ENCODE data around the gene EDN1. TPM values are rescaled to one million over a fixed set of nuclear protein-coding genes. Genes with fewer than 3 reads are reported as not detected.

EDN1 gene
- total RNA-seq, 4 donors from 2014 or later = 3.6 to 38.4 (median 20.1) TPM

DNA sequence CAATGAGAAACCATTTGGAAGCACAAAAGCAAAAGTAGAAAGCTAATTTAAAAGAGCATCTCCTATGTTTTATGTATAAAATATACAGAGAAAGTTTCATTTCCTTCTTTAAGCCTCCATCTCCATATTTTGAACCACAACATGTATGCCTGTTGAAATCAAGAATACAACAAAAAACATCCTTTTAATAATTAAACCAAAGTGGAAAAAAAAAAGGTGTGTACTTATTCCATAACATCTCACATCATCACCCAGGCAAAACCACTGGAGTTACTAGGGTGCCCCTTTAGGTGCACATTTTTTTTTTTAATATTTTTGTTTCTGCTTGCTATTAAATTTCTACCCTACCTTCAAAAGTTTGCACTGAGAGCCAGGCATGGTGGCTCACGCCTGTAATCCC lies 43.0 kb downstream of the EDN1 start:
- TF ChIP-seq, protein P1, sequence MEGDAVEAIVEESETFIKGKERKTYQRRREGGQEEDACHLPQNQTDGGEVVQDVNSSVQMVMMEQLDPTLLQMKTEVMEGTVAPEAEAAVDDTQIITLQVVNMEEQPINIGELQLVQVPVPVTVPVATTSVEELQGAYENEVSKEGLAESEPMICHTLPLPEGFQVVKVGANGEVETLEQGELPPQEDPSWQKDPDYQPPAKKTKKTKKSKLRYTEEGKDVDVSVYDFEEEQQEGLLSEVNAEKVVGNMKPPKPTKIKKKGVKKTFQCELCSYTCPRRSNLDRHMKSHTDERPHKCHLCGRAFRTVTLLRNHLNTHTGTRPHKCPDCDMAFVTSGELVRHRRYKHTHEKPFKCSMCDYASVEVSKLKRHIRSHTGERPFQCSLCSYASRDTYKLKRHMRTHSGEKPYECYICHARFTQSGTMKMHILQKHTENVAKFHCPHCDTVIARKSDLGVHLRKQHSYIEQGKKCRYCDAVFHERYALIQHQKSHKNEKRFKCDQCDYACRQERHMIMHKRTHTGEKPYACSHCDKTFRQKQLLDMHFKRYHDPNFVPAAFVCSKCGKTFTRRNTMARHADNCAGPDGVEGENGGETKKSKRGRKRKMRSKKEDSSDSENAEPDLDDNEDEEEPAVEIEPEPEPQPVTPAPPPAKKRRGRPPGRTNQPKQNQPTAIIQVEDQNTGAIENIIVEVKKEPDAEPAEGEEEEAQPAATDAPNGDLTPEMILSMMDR (IDR thresholded peaks at IDR 0.05) = no peak
- no peak for DNase-seq (ENCODE audit: low spot score)
- no peak for ATAC-seq (ENCODE audit: low FRiP score)

DNA sequence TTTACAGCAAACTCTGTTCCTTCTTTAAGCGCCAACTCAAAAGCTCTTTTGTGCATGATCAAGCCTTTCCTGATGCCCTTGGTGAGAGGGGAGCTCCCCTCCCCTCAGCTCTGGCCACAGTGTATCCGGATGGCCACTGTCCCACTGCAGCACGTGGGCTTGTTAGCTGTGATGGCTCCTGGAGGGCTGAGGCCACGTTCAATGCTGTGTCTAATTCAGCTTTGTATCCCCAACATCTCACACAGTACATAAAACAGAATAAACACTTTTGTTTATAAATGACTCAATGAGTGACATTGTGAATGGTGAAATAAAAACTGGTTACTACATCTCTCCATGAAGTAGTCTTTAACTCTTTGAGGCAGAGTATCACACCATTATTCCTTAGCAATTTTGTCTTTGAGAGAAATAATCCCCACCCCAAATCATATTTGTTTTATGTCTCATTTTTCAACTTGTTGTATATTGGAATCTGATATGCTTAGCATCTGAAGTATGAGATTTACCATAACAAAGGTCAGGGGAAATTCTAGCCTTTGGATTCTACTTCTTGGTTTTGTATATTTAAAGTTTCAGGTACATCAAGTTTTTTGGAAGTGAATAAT lies 44.5 kb downstream of the EDN1 start:
- no peak for ATAC-seq (ENCODE audit: low FRiP score)
- TF ChIP-seq, protein P1 (IDR thresholded peaks at IDR 0.05) = no peak
- no peak for DNase-seq (ENCODE audit: low spot score)

DNA sequence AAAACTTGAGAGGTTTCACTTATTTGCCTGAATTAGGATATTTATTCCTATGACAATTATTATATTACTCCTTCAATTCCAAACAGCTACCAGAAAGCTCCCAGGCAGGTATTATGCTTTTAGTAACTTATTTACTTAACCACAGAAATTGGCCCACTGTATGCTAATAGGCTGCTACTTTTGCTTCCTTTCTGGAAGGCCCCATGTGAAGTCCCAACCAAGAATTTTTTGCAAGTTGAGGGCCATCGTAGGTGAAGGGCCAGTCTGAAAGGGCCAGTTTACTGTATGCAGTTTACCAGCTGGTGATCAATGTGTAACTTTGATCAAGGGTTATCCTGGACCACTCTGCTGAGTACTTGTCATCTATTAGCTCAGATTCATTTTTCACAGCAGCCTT lies 45.0 kb downstream of the EDN1 start:
- DNase-seq (ENCODE audit: low spot score) (no peak), ATAC-seq (ENCODE audit: low FRiP score) (no peak)
- TF ChIP-seq, protein P1 (IDR thresholded peaks at IDR 0.05) = no peak

DNA sequence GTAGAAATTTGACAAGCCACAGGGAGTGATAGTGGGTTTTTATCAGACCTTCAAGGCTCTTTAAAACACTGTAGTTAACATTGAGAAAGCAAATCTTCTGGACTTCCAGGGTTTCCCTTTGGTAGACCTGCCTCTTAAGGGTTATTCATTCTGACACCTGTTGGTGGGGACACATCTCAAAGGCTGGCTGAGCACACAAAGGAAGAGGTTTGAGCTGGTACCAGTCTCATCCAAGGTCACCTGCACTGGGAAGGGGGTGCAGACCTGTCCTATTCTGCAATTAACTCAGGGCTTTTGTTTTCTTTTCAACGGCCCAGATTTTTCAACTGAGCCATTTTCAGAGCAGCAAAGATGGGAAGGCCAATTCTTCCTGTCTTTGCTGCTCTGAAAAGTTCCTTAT lies 45.6 kb downstream of the EDN1 start:
- ATAC-seq (ENCODE audit: low FRiP score) = no peak
- TF ChIP-seq, protein P1 (IDR thresholded peaks at IDR 0.05) = no peak
- no peak for DNase-seq (ENCODE audit: low spot score)

DNA sequence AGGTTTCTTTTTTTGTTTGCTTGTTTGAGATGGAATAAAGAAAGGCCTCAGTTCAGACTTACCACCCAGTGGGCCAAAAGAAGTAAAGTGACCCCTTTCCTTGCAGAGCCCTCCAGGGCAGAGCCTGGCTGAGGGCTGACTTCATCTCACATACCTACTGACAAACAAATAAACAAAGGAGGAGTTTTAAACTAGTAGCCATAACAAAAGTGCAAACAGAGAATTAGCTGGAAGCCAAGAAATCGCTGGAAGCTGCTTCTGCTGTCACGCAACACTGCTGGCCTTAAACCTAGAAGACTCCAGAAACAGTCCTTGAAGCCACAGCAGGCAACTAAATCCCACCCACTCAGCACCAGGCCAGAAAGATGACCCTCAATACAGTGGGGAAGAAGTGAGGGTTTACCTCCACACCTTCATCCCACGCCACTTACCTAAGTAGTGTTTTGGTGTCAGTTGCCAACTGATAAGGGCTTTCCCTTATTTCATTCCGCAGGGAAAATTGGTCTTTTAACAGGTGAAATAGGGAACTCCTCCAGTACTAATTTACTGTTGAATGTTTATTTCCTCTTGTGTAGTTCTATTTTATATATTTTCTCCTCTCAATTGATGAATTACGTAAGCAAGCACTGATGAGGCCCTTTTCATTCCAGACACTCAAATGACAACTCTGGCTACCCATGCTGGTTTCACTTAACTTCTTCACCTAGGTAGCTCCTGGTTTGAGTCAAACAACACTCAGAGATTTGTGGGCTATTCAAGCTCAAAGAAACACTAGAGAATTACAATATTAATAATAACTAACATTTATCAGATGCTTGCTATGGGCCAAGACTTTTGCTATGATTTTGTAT lies 46.2 kb downstream of the EDN1 start:
- TF ChIP-seq, protein P1 (IDR thresholded peaks at IDR 0.05) = no peak
- DNase-seq (ENCODE audit: low spot score) = no peak
- no peak for ATAC-seq (ENCODE audit: low FRiP score)

DNA sequence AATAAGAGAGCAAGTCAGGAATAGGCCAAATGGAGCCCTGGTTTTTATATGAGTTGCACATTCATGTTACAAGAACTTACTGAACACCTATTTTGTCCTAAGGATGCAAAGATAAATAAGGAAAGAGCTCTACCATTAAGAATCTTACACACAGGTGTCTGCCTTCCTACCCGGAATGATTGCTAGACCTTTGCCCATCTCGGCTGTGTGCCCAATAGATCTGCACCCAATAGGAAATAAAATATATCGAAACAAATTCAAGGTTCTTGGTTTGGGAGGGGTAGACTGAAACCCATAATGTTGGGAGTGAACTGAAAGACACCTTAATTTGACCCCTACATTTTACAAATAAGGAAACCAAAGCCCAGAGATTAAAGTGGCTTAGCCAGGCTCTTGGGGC lies 48.9 kb downstream of the EDN1 start:
- no peak for ATAC-seq (ENCODE audit: low FRiP score)
- DNase-seq (ENCODE audit: low spot score) = no peak
- TF ChIP-seq, protein P1 (IDR thresholded peaks at IDR 0.05) = no peak
